ENCODE data around the gene PDE4D.
A peak's percentile ranks its signal among the peaks of the same experiment; 100 is the strongest.

The PDE4D gene

DNA sequence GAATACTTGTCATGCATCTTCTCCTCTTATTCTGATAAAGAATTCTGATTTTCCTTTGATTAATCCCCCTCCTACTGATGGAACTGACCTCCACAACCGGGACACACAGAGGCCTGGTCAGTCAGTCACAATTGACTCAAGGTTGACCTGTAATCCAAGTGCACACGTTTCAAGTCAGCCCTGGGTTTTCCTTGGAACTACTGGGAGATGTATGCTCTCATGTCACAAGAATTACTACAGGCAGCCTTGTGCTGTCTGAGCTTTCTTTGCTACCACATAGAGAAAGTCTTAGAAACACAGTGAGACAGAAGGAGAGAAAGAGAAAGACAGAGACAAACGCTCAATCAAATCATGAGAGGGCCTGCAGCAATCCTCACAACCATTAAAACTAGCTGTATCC is 345.8 kb downstream of the PDE4D start:
- TF ChIP-seq, protein P1, sequence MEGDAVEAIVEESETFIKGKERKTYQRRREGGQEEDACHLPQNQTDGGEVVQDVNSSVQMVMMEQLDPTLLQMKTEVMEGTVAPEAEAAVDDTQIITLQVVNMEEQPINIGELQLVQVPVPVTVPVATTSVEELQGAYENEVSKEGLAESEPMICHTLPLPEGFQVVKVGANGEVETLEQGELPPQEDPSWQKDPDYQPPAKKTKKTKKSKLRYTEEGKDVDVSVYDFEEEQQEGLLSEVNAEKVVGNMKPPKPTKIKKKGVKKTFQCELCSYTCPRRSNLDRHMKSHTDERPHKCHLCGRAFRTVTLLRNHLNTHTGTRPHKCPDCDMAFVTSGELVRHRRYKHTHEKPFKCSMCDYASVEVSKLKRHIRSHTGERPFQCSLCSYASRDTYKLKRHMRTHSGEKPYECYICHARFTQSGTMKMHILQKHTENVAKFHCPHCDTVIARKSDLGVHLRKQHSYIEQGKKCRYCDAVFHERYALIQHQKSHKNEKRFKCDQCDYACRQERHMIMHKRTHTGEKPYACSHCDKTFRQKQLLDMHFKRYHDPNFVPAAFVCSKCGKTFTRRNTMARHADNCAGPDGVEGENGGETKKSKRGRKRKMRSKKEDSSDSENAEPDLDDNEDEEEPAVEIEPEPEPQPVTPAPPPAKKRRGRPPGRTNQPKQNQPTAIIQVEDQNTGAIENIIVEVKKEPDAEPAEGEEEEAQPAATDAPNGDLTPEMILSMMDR (IDR thresholded peaks at IDR 0.05; ENCODE audit: low read depth, low read length): no peak
- no peak overlapping the region for H3K4me3 ChIP-seq (ENCODE audit: low read depth, low read length)
- no peak for DNase-seq
- H3K9me3 ChIP-seq: no peaks in the 10 kb centered on the region
- H3K36me3 ChIP-seq: no peaks in the 10 kb centered on the region
- H3K27me3 ChIP-seq: no peaks in the 10 kb centered on the region
- H3K4me1 ChIP-seq: peaks cover 16% of the 10 kb centered on the region

DNA sequence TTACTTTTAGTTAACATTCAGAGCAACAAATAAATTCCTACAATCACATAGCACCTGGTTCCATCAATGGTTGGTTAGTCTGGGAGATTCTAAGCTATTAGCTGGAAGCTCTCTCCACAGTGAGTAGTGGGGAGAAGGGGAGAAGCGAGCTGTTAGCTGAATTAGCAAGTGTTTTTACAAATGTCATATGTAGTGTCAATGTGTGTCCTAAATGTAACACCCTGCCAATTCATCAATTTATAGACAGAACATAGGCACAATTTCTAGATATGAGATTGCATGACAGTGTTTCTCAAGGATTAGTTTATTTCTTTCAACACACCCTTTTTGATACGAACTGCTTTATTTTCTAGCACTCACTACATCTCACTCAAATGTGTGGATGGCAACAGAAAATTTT is 349.0 kb downstream of the PDE4D start:
- peaks cover 20% of the 10 kb centered on the region for H3K4me1 ChIP-seq
- no peaks in the 10 kb centered on the region for H3K36me3 ChIP-seq
- H3K4me3 ChIP-seq (ENCODE audit: low read depth, low read length): no peak overlapping the region
- no peaks in the 10 kb centered on the region for H3K9me3 ChIP-seq
- DNase-seq: no peak
- H3K27me3 ChIP-seq: no peaks in the 10 kb centered on the region
- TF ChIP-seq, protein P1 (IDR thresholded peaks at IDR 0.05; ENCODE audit: low read depth, low read length): no peak

DNA sequence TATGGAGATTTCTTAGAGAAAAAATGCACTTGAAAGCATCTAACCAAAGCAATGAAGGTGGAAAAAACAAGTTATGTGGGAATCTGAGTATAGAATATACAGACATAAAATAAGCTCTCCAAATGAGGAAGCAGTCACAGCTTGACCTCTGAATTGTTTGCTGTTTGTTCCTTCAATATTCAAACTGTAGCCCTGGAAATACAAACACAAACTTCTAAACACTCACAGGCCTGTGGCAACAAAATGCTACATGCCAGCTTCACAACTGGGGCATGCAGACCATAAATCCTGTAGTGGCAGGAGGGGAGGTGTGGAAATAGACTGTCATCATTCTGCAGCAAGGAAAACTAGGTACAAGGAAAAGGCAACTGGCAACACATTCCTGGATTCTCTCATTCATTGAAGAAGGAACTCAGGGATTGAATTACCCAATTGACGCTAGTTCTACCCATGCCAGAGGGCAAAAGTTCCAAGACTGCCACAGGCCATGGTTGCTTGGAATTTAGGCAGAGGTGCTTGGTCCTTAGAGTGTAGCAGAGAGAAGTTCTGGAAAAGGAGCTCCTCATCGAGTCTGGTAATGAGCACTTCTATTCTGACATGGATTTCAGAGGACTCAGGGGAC is 349.6 kb downstream of the PDE4D start:
- no peaks in the 10 kb centered on the region for H3K9me3 ChIP-seq
- TF ChIP-seq, protein P1 (IDR thresholded peaks at IDR 0.05; ENCODE audit: low read depth, low read length): no peak
- peaks cover 20% of the 10 kb centered on the region for H3K4me1 ChIP-seq
- no peaks in the 10 kb centered on the region for H3K36me3 ChIP-seq
- no peak overlapping the region for H3K4me3 ChIP-seq (ENCODE audit: low read depth, low read length)
- no peak for DNase-seq
- H3K27me3 ChIP-seq: no peaks in the 10 kb centered on the region

DNA sequence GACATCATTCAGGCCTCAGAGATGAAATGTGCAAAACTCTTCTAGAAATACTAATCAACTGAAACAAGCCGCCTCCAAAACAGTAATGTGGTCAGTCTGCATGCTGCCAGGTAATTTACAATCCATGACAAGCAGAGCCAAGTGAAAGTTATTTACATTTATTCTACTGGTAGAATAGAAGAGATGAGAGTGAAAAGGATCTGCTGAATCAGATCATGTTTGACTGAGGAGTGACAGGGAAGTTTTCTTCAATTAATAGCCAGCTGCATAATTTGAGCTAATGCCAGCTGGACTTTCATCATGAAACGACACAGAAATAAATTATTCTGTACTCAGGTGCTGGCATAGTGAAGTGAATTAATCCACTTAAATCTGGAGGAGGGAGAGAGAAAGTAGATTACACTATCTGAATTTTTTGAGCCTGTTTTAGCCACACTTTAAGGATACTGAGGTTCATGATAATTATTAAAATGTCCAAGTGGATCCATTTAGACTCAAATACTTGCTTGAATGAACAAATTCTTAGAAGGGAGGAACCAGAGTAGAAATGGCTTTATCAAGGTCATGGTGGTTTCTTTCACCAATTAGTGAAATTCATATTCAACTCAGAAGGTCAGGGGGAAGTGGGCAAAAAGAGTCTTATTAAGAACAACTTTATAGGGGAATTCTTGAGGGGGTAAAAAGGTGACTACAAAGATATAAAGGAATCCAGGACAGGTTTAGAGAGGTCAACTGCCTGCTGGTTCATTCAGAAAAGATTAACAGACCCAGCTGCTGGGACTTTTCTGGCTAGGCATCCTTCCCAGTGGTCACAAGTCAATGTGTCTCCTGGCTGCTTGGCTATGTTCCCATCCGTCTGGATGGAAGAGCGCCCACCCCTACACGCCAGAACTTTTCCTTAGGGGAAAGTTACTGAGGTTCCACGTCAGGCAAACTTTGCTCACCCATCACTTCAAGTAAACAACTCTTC is 350.4 kb downstream of the PDE4D start:
- Histone ChIP-seq H3K4me3 (ENCODE audit: low read depth, low read length) (no peak overlapping the region), H3K4me1 (peaks cover 20% of the 10 kb centered on the region), H3K36me3 (no peaks in the 10 kb centered on the region), H3K9me3 (no peaks in the 10 kb centered on the region), H3K27me3 (no peaks in the 10 kb centered on the region)
- peak; percentile 67 for DNase-seq
- TF ChIP-seq, protein P1 (IDR thresholded peaks at IDR 0.05; ENCODE audit: low read depth, low read length): no peak

DNA sequence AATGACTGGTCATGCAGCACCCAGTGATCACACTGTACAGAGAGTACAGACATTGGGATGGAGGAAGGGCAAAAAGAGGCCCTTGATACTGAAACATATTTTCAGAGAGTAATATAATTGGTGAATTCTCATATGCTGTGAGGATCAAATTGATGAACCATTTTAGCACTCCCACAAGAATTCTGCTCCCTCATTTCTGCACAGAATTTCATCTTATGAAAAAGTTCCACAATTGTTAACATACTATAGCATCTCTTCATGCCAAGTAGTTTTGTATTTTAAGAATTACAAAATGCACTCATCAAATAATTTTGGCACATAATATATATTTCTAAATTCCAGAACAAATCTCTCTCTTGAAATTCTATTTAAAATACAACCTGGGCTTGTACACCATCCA is 351.2 kb downstream of the PDE4D start:
- no peak for DNase-seq
- no peaks in the 10 kb centered on the region for H3K36me3 ChIP-seq
- H3K27me3 ChIP-seq: no peaks in the 10 kb centered on the region
- TF ChIP-seq, protein P1 (IDR thresholded peaks at IDR 0.05; ENCODE audit: low read depth, low read length): no peak
- H3K4me3 ChIP-seq (ENCODE audit: low read depth, low read length): no peak overlapping the region
- no peaks in the 10 kb centered on the region for H3K9me3 ChIP-seq
- H3K4me1 ChIP-seq: peaks cover 20% of the 10 kb centered on the region

DNA sequence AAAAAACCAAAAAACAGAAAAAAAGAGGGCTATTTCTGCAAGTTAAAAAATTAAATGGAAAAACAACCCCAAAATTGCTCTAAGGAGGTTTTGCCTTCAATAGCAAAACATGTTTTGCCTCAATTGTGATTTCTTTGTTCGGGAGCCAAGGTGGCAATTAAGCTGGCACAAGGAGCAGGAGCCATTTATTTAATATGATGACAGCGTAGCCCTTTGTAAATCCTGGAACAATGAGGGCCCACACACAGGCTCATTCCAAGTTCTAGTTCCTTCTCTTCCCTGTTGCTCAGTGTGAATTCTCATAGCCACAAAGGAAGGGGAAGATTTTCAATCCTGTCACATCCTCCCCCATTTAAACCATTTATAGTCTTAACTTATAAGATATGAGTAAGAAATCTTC is 353.2 kb downstream of the PDE4D start:
- DNase-seq: no peak
- Histone ChIP-seq H3K4me1 (peaks cover 20% of the 10 kb centered on the region), H3K4me3 (ENCODE audit: low read depth, low read length) (no peak overlapping the region), H3K36me3 (no peaks in the 10 kb centered on the region), H3K9me3 (no peaks in the 10 kb centered on the region), H3K27me3 (no peaks in the 10 kb centered on the region)
- TF ChIP-seq, protein P1 (IDR thresholded peaks at IDR 0.05; ENCODE audit: low read depth, low read length): no peak

Measured in BE2C (cell line).